NOMO-1 treated with dmso at 0.1 percent for 144 hours (cell line): Measurements from ENCODE around the gene C1orf105.

Experiments used
- DNase-seq: peaks from one replicate; lab custom pipeline; 2025; ENCODE audit not compliant: unreplicated experiment; lab: John Stamatoyannopoulos, UW

The C1orf105 gene

GRCh38 chr1:172395576-172395975 is 24.9 kb upstream of the C1orf105 start:
- no peak for DNase-seq

GRCh38 chr1:172397221-172397620 is 23.3 kb upstream of the C1orf105 start:
- no peak for DNase-seq

- no peak for DNase-seq
Measured at GRCh38 chr1:172397633-172398032, 22.9 kb upstream of the C1orf105 start.

- DNase-seq: no peak
Measured at GRCh38 chr1:172398193-172398592, 22.3 kb upstream of the C1orf105 start.

GRCh38 chr1:172398970-172399755 is 21.3 kb upstream of the C1orf105 start:
- DNase-seq: no peak

GRCh38 chr1:172399756-172400721 is 20.4 kb upstream of the C1orf105 start:
- no peak for DNase-seq

- DNase-seq: no peak
Measured at GRCh38 chr1:172400722-172401105, 19.8 kb upstream of the C1orf105 start.

GRCh38 chr1:172401477-172401876 is 19.0 kb upstream of the C1orf105 start:
- DNase-seq: no peak

- no peak for DNase-seq
Measured at GRCh38 chr1:172401892-172402291, 18.6 kb upstream of the C1orf105 start.

- no peak for DNase-seq
Measured at GRCh38 chr1:172402878-172403569, 17.5 kb upstream of the C1orf105 start.

GRCh38 chr1:172404121-172404520 is 16.4 kb upstream of the C1orf105 start:
- DNase-seq: no peak

- DNase-seq: no peak
Measured at GRCh38 chr1:172405912-172406311, 14.6 kb upstream of the C1orf105 start.

GRCh38 chr1:172406968-172407367 is 13.5 kb upstream of the C1orf105 start:
- no peak for DNase-seq

- DNase-seq: no peak
Measured at GRCh38 chr1:172408958-172409357, 11.5 kb upstream of the C1orf105 start.

GRCh38 chr1:172410027-172410426 is 10.5 kb upstream of the C1orf105 start:
- no peak for DNase-seq

GRCh38 chr1:172411791-172412338 is 8.6 kb upstream of the C1orf105 start:
- DNase-seq: no peak

- no peak for DNase-seq
Measured at GRCh38 chr1:172414331-172414730, 6.2 kb upstream of the C1orf105 start.

GRCh38 chr1:172416496-172417035 is 3.9 kb upstream of the C1orf105 start:
- DNase-seq: no peak

GRCh38 chr1:172417557-172417956 is 2.9 kb upstream of the C1orf105 start:
- no peak for DNase-seq

- DNase-seq: no peak
Measured at GRCh38 chr1:172421974-172422604, 1.6 kb downstream of the C1orf105 start.
